GM12892 (cell line): Measurements from ENCODE around the gene NR2F6.

Experiments
- POLR2A ChIP-seq: IDR thresholded peaks from 2 replicates; pipeline ENCODE4 v1.6.1; 2011; ENCODE audit warnings: low read depth, low read length, control low read depth
- POLR2AphosphoS5 ChIP-seq: IDR thresholded peaks from 2 replicates; pipeline ENCODE4 v1.6.1; 2011; ENCODE audit warnings: low read depth, low read length, control low read depth

DNA sequence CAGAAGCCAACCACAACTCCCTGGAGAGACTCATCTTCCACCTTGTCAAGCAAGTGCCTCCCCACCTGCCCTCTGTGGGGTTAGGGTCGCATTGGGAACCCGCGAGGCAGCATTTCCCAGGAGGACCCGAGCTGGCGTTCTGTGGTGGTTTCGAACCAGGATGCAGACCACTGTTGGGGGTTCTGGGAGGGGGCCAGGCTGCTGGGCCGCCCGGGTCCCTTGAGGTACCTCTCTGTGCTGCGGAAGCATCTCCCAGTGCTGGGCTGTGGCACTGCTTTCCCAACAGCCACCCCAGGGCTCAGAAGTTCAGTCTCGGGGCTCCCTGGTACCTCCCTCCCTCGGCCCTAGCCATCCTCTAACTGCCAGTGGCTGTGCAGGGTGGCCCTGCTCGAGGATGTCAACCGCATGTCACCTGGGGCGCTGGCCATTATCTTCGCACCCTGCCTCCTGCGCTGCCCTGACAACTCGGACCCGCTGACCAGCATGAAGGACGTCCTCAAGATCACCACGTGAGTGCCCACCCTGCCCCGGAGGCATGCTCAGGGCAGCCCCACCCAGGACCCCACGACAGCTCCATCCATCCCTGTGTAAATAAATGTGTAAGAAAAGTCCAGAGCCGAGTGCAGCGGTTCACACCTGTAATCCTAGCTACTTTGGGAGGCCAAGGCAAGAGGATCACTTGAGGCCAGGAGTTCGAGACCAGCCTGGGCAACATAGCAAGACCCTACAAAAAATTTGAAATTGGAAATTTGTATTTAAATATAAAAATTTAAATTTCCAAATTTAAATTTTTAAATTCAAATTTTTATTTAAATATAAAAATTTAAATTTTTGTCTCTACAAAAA is 38.8 kb downstream of the NR2F6 start:
- TF ChIP-seq POLR2A: no peak
- TF ChIP-seq POLR2AphosphoS5: no peak
